Fibroblast of the aortic adventitia (primary cell): ENCODE results near the gene AAK1. TPM values are rescaled to one million over a fixed set of nuclear protein-coding genes. Genes with fewer than 3 reads are reported as not detected.
"Not testable (repeated sequence)": the region's sequence is repeated elsewhere in the genome, so short reads cannot be mapped to it uniquely, and the experiment has no call there.

Source experiments
- DNase-seq: peaks from one replicate; pipeline ENCODE4 v3.0.0-alpha.2; 2010; ENCODE audit warnings: low read depth
- H3K4me3 ChIP-seq: 2 replicates; pipeline ENCODE4 v1.5.1; 2011; ENCODE audit warnings: low read depth, mild to moderate bottlenecking, control low read depth, low read length, moderate library complexity
- total RNA-seq: library from RNA; depleted of rRNA; stranded (reverse); fragments of >200 nt; gene quantifications from 2 replicates; pipeline ENCODE4 v1.2.3, GENCODE V29; 2012; ENCODE audit warnings: low replicate concordance
- TF ChIP-seq, protein P1 (sequence below): IDR thresholded peaks from 2 replicates; pipeline ENCODE4 v1.5.1; 2011; ENCODE audit warnings: mild to moderate bottlenecking, low read length, control low read depth, inconsistent platforms; ENCODE audit not compliant: insufficient read depth

AAK1 gene
- total RNA-seq, 1 donor, result 82.6 TPM

DNA sequence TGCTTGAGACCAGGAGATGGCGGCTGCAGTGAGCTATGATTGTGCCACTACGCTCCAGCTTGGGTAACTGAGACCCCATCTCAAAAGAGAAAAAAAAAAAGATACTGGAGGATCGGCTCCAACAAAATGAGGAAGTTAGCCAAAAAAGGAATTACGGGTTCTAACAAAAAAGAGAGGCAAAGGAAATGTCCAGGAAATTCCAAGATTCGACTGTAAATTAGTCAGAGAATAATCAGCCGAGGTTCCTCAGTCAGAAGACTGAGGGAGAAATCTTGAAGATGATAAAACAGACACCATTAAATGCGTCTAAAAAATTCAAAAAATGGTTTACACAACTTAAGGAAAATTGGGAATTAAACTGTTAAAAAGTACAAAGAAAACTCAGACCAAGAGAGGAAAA, 89.5 kb downstream of the AAK1 start:
- H3K4me3 ChIP-seq, result no peak overlapping the region
- no peak for DNase-seq
- TF ChIP-seq, protein P1, sequence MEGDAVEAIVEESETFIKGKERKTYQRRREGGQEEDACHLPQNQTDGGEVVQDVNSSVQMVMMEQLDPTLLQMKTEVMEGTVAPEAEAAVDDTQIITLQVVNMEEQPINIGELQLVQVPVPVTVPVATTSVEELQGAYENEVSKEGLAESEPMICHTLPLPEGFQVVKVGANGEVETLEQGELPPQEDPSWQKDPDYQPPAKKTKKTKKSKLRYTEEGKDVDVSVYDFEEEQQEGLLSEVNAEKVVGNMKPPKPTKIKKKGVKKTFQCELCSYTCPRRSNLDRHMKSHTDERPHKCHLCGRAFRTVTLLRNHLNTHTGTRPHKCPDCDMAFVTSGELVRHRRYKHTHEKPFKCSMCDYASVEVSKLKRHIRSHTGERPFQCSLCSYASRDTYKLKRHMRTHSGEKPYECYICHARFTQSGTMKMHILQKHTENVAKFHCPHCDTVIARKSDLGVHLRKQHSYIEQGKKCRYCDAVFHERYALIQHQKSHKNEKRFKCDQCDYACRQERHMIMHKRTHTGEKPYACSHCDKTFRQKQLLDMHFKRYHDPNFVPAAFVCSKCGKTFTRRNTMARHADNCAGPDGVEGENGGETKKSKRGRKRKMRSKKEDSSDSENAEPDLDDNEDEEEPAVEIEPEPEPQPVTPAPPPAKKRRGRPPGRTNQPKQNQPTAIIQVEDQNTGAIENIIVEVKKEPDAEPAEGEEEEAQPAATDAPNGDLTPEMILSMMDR, result no peak

DNA sequence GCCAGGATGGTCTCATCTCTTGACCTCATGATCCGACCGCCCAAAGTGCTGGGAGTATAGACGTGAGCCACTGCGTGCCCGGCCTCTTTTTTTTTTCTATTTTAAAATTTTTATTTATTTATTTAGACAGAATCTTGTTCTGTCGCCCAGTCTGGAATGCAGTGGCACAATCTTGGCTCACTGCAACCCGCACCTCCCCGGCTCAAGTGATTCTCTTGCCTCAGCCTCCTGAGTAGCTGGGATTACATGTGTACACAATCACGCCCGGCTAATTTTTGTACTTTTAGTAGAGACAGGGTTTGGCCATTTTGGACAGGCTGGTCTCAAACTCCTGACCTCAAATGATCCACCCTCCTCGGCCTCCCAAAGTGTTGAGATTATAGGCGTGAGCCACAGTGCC, 93.0 kb downstream of the AAK1 start:
- not testable (repeated sequence) for DNase-seq, H3K4me3 ChIP-seq

DNA sequence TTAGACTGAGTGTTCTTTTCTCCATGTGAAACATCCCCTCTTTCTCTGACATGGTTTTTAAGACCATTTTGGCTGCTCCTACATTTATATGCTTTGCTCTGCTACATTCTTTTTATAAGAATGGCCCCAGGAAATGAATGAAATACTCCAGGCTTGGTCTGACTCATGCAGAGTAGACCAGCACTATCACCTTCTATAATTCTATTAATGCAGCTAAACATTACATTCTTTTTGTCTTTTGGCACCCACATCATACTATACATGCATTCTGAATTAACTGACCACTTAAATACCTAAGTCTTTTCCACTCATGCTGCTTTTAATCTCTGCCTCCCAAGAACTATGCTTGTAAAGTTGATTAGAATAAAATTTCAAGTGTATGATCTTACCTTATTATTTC, 94.1 kb downstream of the AAK1 start:
- no peak overlapping the region for H3K4me3 ChIP-seq
- TF ChIP-seq, protein P1, result no peak
- DNase-seq, result peak; percentile 73

DNA sequence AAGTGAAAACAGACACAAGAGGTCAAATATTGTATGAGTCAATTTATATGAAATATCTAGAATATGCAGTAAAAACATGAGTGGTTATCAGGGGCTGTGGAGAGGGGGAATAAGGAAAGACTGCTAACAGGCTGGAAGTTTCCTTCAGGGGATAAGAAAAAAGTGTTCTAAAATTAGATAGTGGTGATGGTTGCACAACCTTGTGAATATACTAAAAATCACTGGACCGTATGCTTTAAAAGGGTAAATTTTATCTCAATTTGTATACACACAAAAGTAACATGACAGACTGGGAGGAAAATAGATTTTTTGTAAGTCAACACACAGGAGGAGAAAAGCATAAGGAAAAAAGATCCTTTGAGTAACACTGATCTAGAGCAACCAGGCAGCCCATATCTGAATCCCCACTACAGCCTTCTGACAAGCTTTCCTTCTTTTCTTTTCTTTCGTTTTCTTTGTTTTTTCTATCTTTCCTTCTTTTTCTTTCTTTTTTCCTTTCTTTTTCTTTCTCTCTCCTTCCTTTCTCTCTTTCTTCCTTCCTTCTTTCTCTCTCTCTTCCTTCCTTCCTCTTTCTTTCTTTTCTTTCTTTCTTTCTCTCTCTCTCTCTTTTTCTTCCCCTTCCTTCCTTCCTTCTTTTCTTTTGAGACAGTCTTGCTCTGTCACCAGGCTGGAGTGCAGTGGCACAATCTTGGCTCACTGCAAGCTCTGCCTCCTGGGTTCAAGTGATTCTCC, 95.4 kb downstream of the AAK1 start:
- H3K4me3 ChIP-seq, result no peak overlapping the region
- TF ChIP-seq, protein P1, result no peak
- DNase-seq, result peak; percentile 38

DNA sequence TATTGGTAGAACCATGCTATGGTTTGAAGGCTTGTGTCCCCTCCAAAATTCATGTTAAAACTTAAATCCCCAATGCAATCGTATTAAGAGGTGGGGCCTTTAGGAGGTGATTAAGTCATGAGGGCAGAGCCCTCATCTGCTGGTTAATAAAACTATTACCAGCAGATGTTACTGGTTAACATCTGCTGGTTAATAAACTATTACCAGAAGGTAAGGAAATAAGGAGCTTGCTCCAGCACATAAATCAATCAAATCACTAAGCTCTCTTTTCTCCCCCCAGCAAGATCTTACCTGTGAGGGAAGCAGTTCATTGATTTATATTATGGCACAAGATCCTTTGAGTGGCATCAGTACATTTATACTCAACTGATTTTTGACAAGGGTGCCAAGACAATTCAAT, 96.9 kb downstream of the AAK1 start:
- TF ChIP-seq, protein P1, result no peak
- no peak overlapping the region for H3K4me3 ChIP-seq
- DNase-seq, result no peak

DNA sequence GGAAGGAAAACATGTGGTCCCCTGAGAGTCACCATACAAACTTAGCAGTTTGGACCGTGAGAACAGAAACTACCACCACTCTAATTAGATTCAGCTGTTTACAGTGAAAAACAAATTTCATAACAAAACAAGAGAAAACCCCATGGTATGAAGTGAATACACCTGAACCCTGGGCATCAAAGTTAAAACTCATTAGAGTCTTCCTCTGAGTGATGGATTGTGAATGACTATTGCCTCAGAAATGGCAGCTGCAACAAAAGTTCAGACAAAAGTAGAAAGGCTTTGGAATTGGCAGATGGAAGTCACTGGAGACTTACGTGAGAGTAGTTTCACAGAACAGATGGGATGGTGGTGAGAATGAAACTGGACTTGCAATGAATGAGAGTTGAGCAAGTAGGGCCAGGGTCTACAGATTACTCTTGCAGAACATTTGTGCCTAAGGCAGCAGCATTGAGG, 98.0 kb downstream of the AAK1 start:
- TF ChIP-seq, protein P1, result no peak
- no peak overlapping the region for H3K4me3 ChIP-seq
- no peak for DNase-seq

DNA sequence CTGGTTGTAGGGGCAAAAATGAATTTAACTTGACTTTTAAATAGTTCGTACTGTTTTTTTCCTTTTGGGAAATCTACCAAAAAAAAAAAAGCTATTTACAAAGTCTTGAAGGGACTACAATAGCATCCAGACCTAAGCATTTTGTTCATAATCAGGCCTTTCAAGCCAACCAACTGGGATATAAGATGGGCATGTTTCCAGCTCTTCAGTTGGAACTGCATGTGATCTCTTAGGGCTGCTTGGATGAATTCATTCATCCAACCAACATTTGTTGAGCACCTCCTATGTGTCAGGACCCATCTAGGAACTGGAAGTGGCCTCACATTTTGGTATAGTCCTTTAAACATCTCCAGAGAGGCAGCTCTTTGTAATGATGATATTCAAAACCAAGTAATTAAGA, 98.6 kb downstream of the AAK1 start:
- peak; percentile 45 for DNase-seq
- H3K4me3 ChIP-seq, result no peak overlapping the region
- TF ChIP-seq, protein P1, result no peak
